HepG2 (cell line): ENCODE measurements around the gene TRAF5. TPM values are rescaled to one million over a fixed set of nuclear protein-coding genes. Genes with fewer than 3 reads are reported as not detected.

Experiments
- ATAC-seq: fragments of 200-7000 bp; cut with Tn5 transposase; 3 replicates; pipeline ENCODE4 v1.9.1; 2020; ENCODE audit warnings: mild to moderate bottlenecking, moderate library complexity
- BruUV-seq: library from RNA; stranded (reverse); fragments of 400-500 nt; replicated peaks from 2 replicates; lab custom pipeline; 2021; lab: Mats Ljungman, UMichigan
- CTCF ChIA-PET: fragments of 300-600 bp; formaldehyde crosslinking; extraction: SDS; loops from one replicate; lab custom pipeline; 2021; ENCODE audit warnings: low total read pairs, inconsistent platforms, low intra/inter-chr PET ratio; lab: Yijun Ruan, JAX
- POLR2A ChIA-PET: fragments of 350-600 bp; sonication (Branson Sonifier 250); formaldehyde crosslinking; loops from one replicate; lab custom pipeline; 2020; ENCODE audit warnings: antibody characterized with exemption, inconsistent platforms; lab: Yijun Ruan, JAX
- DNase-seq: peaks from one replicate; pipeline ENCODE4 v3.0.0-alpha.2; 2015; ENCODE audit warnings: low spot score
- FAIRE-seq: peaks from 3 replicates; lab custom pipeline; 2011; peaks lifted over from hg19 to GRCh38; lab: Jason Lieb, UNC
- H2AFZ ChIP-seq: one replicate; pipeline ENCODE4 v1.6.1; 2011; ENCODE audit warnings: low read length, inconsistent platforms
- H3K27ac ChIP-seq: fragments of 300-600 bp; 3 replicates; pipeline ENCODE4 v1.8.0; 2011; ENCODE audit warnings: mixed run types, mild to moderate bottlenecking, mixed read lengths, low read length, inconsistent platforms; ENCODE audit not compliant: insufficient read depth; ENCODE audit errors: extremely low read length
- H3K27me3 ChIP-seq, 2 experiments: fragments of 200-600 bp in 1 of 2; 2 replicates in 1 of 2; 3 replicates in 1 of 2; pipeline versions ENCODE4 v1.6.0 to v1.8.0; 2011; ENCODE audit warnings: low read length in 2 of 2, mild to moderate bottlenecking in 2 of 2, moderate library complexity in 2 of 2, inconsistent platforms in 1 of 2; ENCODE audit not compliant: insufficient read depth in 2 of 2, control insufficient read depth in 1 of 2
- H3K36me3 ChIP-seq, 2 experiments: fragments of 200-600 bp in 1 of 2; replicated peaks in 1 of 2; 2 replicates in 1 of 2; 3 replicates in 1 of 2; pipeline versions ENCODE4 v1.5.1 to v1.8.0; 2011; ENCODE audit warnings: low read length in 2 of 2, inconsistent platforms in 1 of 2; ENCODE audit not compliant: insufficient read depth in 2 of 2, control insufficient read depth in 1 of 2
- H3K4me1 ChIP-seq: 2 replicates; pipeline ENCODE4 v1.5.1; 2012; ENCODE audit warnings: low read length, inconsistent platforms; ENCODE audit not compliant: insufficient read depth
- H3K4me2 ChIP-seq: 2 replicates; pipeline ENCODE4 v1.6.0; 2011; ENCODE audit warnings: low read depth, low read length, inconsistent platforms
- H3K4me3 ChIP-seq, 3 experiments: fragments of 200-600 bp in 1 of 3; sonication (generic), shearing (Covaris generic) in 1 of 3; replicated peaks in 1 of 3; 2 replicates each; pipeline ENCODE4 v1.5.1; 2011 to 2016; ENCODE audit warnings: low read length in 3 of 3, inconsistent platforms in 2 of 3, low read depth in 2 of 3, mild to moderate bottlenecking in 2 of 3, control low read depth in 1 of 3, mixed read lengths in 1 of 3; ENCODE audit not compliant: insufficient read depth in 1 of 3
- H3K79me2 ChIP-seq: one replicate; pipeline ENCODE4 v1.6.1; 2011; ENCODE audit warnings: low read length, inconsistent platforms; ENCODE audit not compliant: insufficient read depth
- H3K9ac ChIP-seq: 2 replicates; pipeline ENCODE4 v1.6.0; 2011; ENCODE audit warnings: mild to moderate bottlenecking, low read depth, low read length, inconsistent platforms; ENCODE audit not compliant: insufficient read depth
- H3K9me3 ChIP-seq: 2 replicates; pipeline ENCODE4 v1.5.1; 2012; ENCODE audit warnings: mild to moderate bottlenecking, low read length
- H4K20me1 ChIP-seq: 2 replicates; pipeline ENCODE4 v1.6.0; 2011; ENCODE audit warnings: inconsistent platforms, mild to moderate bottlenecking, low read length, moderate library complexity; ENCODE audit not compliant: insufficient read depth
- ARHGAP35 ChIP-seq: sonication (generic); formaldehyde crosslinking; IDR thresholded peaks from 2 replicates; pipeline ENCODE4 v1.9.0; 2022; ENCODE audit warnings: mild to moderate bottlenecking, inconsistent platforms, moderate library complexity, missing genetic modification reagents, borderline replicate concordance
- FUBP1 ChIP-seq: sonication (generic); formaldehyde crosslinking; IDR thresholded peaks from 2 replicates; pipeline ENCODE4 v1.5.1; 2020; ENCODE audit warnings: missing genetic modification reagents, mild to moderate bottlenecking, borderline replicate concordance
- HDAC6 ChIP-seq: fragments of 200-600 bp; sonication (generic); IDR thresholded peaks from 2 replicates; pipeline ENCODE4 v1.7.0; 2017; ENCODE audit warnings: mild to moderate bottlenecking, antibody characterized with exemption, low read length, low read depth
- MAZ ChIP-seq, 2 experiments: sonication (generic) in 1 of 2; formaldehyde crosslinking in 1 of 2; IDR thresholded peaks; 2 replicates each; pipeline versions ENCODE4 v1.5.0 to v1.6.1; 2012 to 2020; ENCODE audit warnings: low read depth in 2 of 2, mild to moderate bottlenecking in 2 of 2, borderline replicate concordance in 1 of 2, improper control_type of control experiment in 1 of 2, low read length in 1 of 2, missing genetic modification reagents in 1 of 2, moderate library complexity in 1 of 2
- MYC ChIP-seq: sonication (generic); formaldehyde crosslinking; IDR thresholded peaks from 2 replicates; pipeline ENCODE4 v1.9.0; 2021; ENCODE audit warnings: missing genetic modification reagents, borderline replicate concordance
- NFE2 ChIP-seq: sonication (generic); formaldehyde crosslinking; IDR thresholded peaks from 2 replicates; pipeline ENCODE4 v1.4.0; 2020; ENCODE audit warnings: missing genetic modification reagents
- NFE2L2 ChIP-seq: fragments of 150-350 bp; IDR thresholded peaks from 2 replicates; pipeline ENCODE4 v1.6.1; 2014; ENCODE audit warnings: low read length
- STAT5B ChIP-seq: sonication (generic); formaldehyde crosslinking; IDR thresholded peaks from 2 replicates; pipeline ENCODE4 v1.4.0; 2020; ENCODE audit warnings: missing genetic modification reagents
- ZBTB20 ChIP-seq: sonication (generic); formaldehyde crosslinking; IDR thresholded peaks from 2 replicates; pipeline ENCODE4 v1.8.1; 2023; ENCODE audit warnings: missing genetic modification reagents, low read depth, mild to moderate bottlenecking, borderline replicate concordance
- ZBTB7A ChIP-seq: sonication (generic); formaldehyde crosslinking; IDR thresholded peaks from 2 replicates; pipeline ENCODE4 v1.8.0; 2022; ENCODE audit warnings: mild to moderate bottlenecking, missing genetic modification reagents
- ZNF121 ChIP-seq: sonication (generic); formaldehyde crosslinking; IDR thresholded peaks from 2 replicates; pipeline ENCODE4 v1.5.0; 2020; ENCODE audit warnings: mild to moderate bottlenecking, missing genetic modification reagents
- ZNF207 ChIP-seq: fragments of 450-650 bp; IDR thresholded peaks from 2 replicates; pipeline ENCODE4 v1.6.1; 2016; ENCODE audit warnings: antibody characterized with exemption, borderline replicate concordance
- ZNF761 ChIP-seq: sonication (generic); formaldehyde crosslinking; conservative IDR thresholded peaks from 2 replicates; pipeline ENCODE4 v1.4.0; 2020; ENCODE audit warnings: mild to moderate bottlenecking, missing genetic modification reagents
- ZNF780A ChIP-seq: sonication (generic); formaldehyde crosslinking; IDR thresholded peaks from 2 replicates; pipeline ENCODE4 v1.8.0; 2022; ENCODE audit warnings: mild to moderate bottlenecking, missing genetic modification reagents, moderate library complexity
- ZNF800 ChIP-seq: sonication (generic); formaldehyde crosslinking; IDR thresholded peaks from 2 replicates; pipeline ENCODE4 v1.4.0; 2020; ENCODE audit warnings: missing genetic modification reagents
- in situ Hi-C: cut with HindIII; loops from 2 replicates; pipeline ENCODE4 v1.10.0; 2017; ENCODE audit warnings: low pct_unique_long_range_greater_than_20kb; ENCODE audit not compliant: extremely low pct_ligation_motif_present
- intact Hi-C: fragments of 100-400 bp; cut with micrococcal nuclease; formaldehyde crosslinking; loops from one replicate; pipeline ENCODE4 v1.10.0; 2022; ENCODE audit not compliant: unreplicated experiment
- polyA plus RNA-seq, 8 experiments: library from polyadenylated mRNA; depleted of rRNA in 3 of 8; stranded (reverse) in 7 of 8; unstranded in 1 of 8; fragments of >200 nt; fragmentation: Illumina TruSeq in 4 of 8; extraction: Trizol in 4 of 8; gene quantifications; 2 replicates each; pipeline versions ENCODE4 v1.2.1 to v1.2.3, GENCODE V29; 2011 to 2016; ENCODE audit warnings: low read depth in 4 of 8, missing spikeins in 1 of 8, mixed read lengths in 1 of 8; ENCODE audit not compliant: insufficient read depth in 1 of 8
- total RNA-seq, 5 experiments: library from RNA; depleted of rRNA; stranded (reverse); fragments of >200 nt; fragmentation: Illumina TruSeq; extraction: Trizol; gene quantifications; 2 replicates each; pipeline ENCODE4 v1.2.3, GENCODE V29; 2016; ENCODE audit warnings: low read depth in 1 of 5
- TF ChIP-seq, protein P1 (sequence below): sonication (generic); formaldehyde crosslinking; IDR thresholded peaks from 2 replicates; pipeline ENCODE4 v1.9.0; 2021; ENCODE audit warnings: missing genetic modification reagents, borderline replicate concordance

Gene TRAF5
- total and polyA plus RNA-seq, 2 of the 13 experiments (the other 11 are each of a cell fraction or from before 2014, with no cell fraction given), result 0.27 to 1.6 TPM

GRCh38 chr1:211296396-211296795 is 30.2 kb upstream of the TRAF5 start:
- no peaks in the 10 kb centered on the region for H3K9me3 ChIP-seq
- CTCF ChIA-PET, result no interaction called here
- TF ChIP-seq ZNF207 (no peak), ZNF800 (CRISPR knock-in tag) (no peak), NFE2L2 (no peak), MAZ (IDR thresholded peaks at IDR 0.05; ENCODE audit: borderline replicate concordance, low read depth, low read length) (no peak), MAZ (CRISPR knock-in tag; IDR thresholded peaks at IDR 0.05; ENCODE audit: low read depth) (no peak), ZNF121 (CRISPR knock-in tag) (no peak), NFE2 (CRISPR knock-in tag) (no peak), MYC (CRISPR knock-in tag) (no peak), FUBP1 (no peak), ZBTB7A (CRISPR knock-in tag) (no peak), ZBTB20 (CRISPR knock-in tag) (no peak), ZNF761 (no peak), STAT5B (CRISPR knock-in tag) (no peak), ARHGAP35 (CRISPR knock-in tag) (no peak), HDAC6 (no peak), ZNF780A (CRISPR knock-in tag) (no peak)
- TF ChIP-seq, protein P1, sequence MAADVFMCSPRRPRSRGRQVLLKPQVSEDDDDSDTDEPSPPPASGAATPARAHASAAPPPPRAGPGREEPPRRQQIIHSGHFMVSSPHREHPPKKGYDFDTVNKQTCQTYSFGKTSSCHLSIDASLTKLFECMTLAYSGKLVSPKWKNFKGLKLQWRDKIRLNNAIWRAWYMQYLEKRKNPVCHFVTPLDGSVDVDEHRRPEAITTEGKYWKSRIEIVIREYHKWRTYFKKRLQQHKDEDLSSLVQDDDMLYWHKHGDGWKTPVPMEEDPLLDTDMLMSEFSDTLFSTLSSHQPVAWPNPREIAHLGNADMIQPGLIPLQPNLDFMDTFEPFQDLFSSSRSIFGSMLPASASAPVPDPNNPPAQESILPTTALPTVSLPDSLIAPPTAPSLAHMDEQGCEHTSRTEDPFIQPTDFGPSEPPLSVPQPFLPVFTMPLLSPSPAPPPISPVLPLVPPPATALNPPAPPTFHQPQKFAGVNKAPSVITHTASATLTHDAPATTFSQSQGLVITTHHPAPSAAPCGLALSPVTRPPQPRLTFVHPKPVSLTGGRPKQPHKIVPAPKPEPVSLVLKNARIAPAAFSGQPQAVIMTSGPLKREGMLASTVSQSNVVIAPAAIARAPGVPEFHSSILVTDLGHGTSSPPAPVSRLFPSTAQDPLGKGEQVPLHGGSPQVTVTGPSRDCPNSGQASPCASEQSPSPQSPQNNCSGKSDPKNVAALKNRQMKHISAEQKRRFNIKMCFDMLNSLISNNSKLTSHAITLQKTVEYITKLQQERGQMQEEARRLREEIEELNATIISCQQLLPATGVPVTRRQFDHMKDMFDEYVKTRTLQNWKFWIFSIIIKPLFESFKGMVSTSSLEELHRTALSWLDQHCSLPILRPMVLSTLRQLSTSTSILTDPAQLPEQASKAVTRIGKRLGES (CRISPR knock-in tag), result no peak
- H3K4me2 ChIP-seq, result no peak overlapping the region
- H3K27ac ChIP-seq, result no peak overlapping the region
- no peak overlapping the region for H2AFZ ChIP-seq
- no peaks in the 10 kb centered on the region for H3K4me1 ChIP-seq
- H3K9ac ChIP-seq, result no peak overlapping the region
- BruUV-seq, result no TSS peak
- intact Hi-C loops (no loop called here), in situ Hi-C loops (no loop called here)
- DNase-seq (no peak), ATAC-seq (no peak), FAIRE-seq (no peak)
- POLR2A ChIA-PET, result no interaction called here
- no peaks in the 10 kb centered on the region for H3K79me2 ChIP-seq
- H3K4me3 ChIP-seq, result no peak overlapping the region
- peaks cover 9 to 57% of the 10 kb centered on the region in 2 experiments for H3K36me3 ChIP-seq
- no peaks in the 10 kb centered on the region for H3K27me3 ChIP-seq
- no peaks in the 10 kb centered on the region for H4K20me1 ChIP-seq
